HS-27A (cell line): ENCODE measurements around the gene RAD51B.

Experiments used
- DNase-seq: peaks from one replicate; pipeline ENCODE4 v3.0.0-alpha.2; 2012; ENCODE audit warnings: low read depth, missing footprints

RAD51B gene

GRCh38 chr14:68464711-68465110, 645.1 kb downstream of the RAD51B start:
- peak; percentile 73 for DNase-seq

GRCh38 chr14:68466491-68466977, 647.0 kb downstream of the RAD51B start:
- DNase-seq, result peak; percentile 79

- no peak for DNase-seq
These were observed 647.8 kb downstream of the RAD51B start for GRCh38 chr14:68467425-68467824.

- no peak for DNase-seq
These were observed 649.0 kb downstream of the RAD51B start for GRCh38 chr14:68468437-68469207.

GRCh38 chr14:68469208-68469713, 649.7 kb downstream of the RAD51B start:
- DNase-seq, result no peak

GRCh38 chr14:68470361-68470760, 650.8 kb downstream of the RAD51B start:
- no peak for DNase-seq

GRCh38 chr14:68471029-68471963, 651.7 kb downstream of the RAD51B start:
- DNase-seq, result no peak

GRCh38 chr14:68471964-68472508, 652.5 kb downstream of the RAD51B start:
- no peak for DNase-seq

- DNase-seq, result no peak
These were observed 653.5 kb downstream of the RAD51B start for GRCh38 chr14:68473069-68473468.

GRCh38 chr14:68473794-68474193, 654.2 kb downstream of the RAD51B start:
- no peak for DNase-seq

- no peak for DNase-seq
These were observed 655.2 kb downstream of the RAD51B start for GRCh38 chr14:68474741-68475140.

- no peak for DNase-seq
These were observed 656.2 kb downstream of the RAD51B start for GRCh38 chr14:68475802-68476201.

- DNase-seq, result no peak
These were observed 656.9 kb downstream of the RAD51B start for GRCh38 chr14:68476212-68477109.

GRCh38 chr14:68477110-68477455, 657.5 kb downstream of the RAD51B start:
- DNase-seq, result no peak

- DNase-seq, result no peak
These were observed 658.0 kb downstream of the RAD51B start for GRCh38 chr14:68477461-68478085.

- no peak for DNase-seq
These were observed 659.7 kb downstream of the RAD51B start for GRCh38 chr14:68479247-68479646.

GRCh38 chr14:68482018-68482417, 662.4 kb downstream of the RAD51B start:
- no peak for DNase-seq

- no peak for DNase-seq
These were observed 663.3 kb downstream of the RAD51B start for GRCh38 chr14:68482772-68483395.

GRCh38 chr14:68486033-68486732, 666.6 kb downstream of the RAD51B start:
- no peak for DNase-seq

GRCh38 chr14:68486809-68487208, 667.2 kb downstream of the RAD51B start:
- DNase-seq, result no peak
